Gastrocnemius medialis (tissue), 4 donors: ENCODE measurements around the gene METRNL. TPM values are rescaled to one million over a fixed set of nuclear protein-coding genes. Genes with fewer than 3 reads are reported as not detected.
A peak's percentile ranks its signal among the peaks of the same experiment; 100 is the strongest.
"Not testable (repeated sequence)": the region's sequence is repeated elsewhere in the genome, so short reads cannot be mapped to it uniquely, and the experiment has no call there.

Source experiments
- ATAC-seq, 2 donors: fragments of 150-250 bp; one replicate each; pipeline ENCODE4 v1.9.1; 2016
- DNase-seq, 2 donors: peaks; one replicate each; pipeline ENCODE4 v3.0.0-alpha.2; 2019
- H3K27ac ChIP-seq, 4 donors: fragments of 200-600 bp; sonication (generic); 1 replicate in 1 of 4; 2 replicates in 3 of 4; pipeline ENCODE4 v1.5.1; 2016 to 2018; ENCODE audit warnings: mild to moderate bottlenecking in 2 of 4, moderate library complexity in 1 of 4
- H3K27me3 ChIP-seq, 3 donors: fragments of 200-600 bp; sonication (generic) in 2 of 3; 1 replicate in 1 of 3; 2 replicates in 2 of 3; pipeline versions ENCODE4 v1.5.1 to v1.6.0; 2016 to 2019; ENCODE audit warnings: mild to moderate bottlenecking in 1 of 3, moderate library complexity in 1 of 3
- H3K36me3 ChIP-seq, 2 donors: fragments of 200-600 bp; sonication (generic) in 1 of 2; one replicate each; pipeline ENCODE4 v1.5.1; 2017 to 2018
- H3K4me1 ChIP-seq, 2 donors: fragments of 200-600 bp; sonication (generic) in 1 of 2; one replicate each; pipeline ENCODE4 v1.5.1; 2016 to 2017; ENCODE audit warnings: mild to moderate bottlenecking in 2 of 2
- H3K4me3 ChIP-seq, 4 donors: fragments of 200-600 bp; sonication (generic) in 3 of 4; 1 replicate in 1 of 4; 2 replicates in 3 of 4; pipeline ENCODE4 v1.5.1; 2016 to 2019; ENCODE audit warnings: mild to moderate bottlenecking in 2 of 4
- H3K9me3 ChIP-seq, 3 donors: fragments of 200-600 bp; sonication (generic) in 2 of 3; 1 replicate in 1 of 3; 2 replicates in 2 of 3; pipeline ENCODE4 v1.5.1; 2016 to 2019
- CTCF ChIP-seq, 5 experiments: fragments of 450-650 bp in 3 of 5; fragments of 200-600 bp in 2 of 5; sonication (generic) in 2 of 5; IDR thresholded peaks in 4 of 5; conservative IDR thresholded peaks in 1 of 5; 1 replicate in 4 of 5; 2 replicates in 1 of 5; pipeline ENCODE4 v1.5.1; 2016 to 2019; ENCODE audit warnings: antibody characterized with exemption in 5 of 5, mild to moderate bottlenecking in 3 of 5, moderate library complexity in 3 of 5
- POLR2A ChIP-seq, 2 donors: fragments of 450-650 bp; IDR thresholded peaks; one replicate each; pipeline ENCODE4 v1.6.1; 2017; ENCODE audit warnings: antibody characterized with exemption in 2 of 2, mild to moderate bottlenecking in 2 of 2, moderate library complexity in 2 of 2
- in situ Hi-C, 4 donors: fragments of 200-750 bp; cut with MboI; loops; one replicate each; pipeline versions ENCODE4 v1.15.0 to v1.8.0; 2017; ENCODE audit warnings: low sequenced_read_pairs in 4 of 4
- intact Hi-C: fragments of 100-400 bp; cut with DNase I; formaldehyde crosslinking; loops from one replicate; pipeline ENCODE4 v1.15.1; 2023; ENCODE audit warnings: low total_unique reads
- total RNA-seq, 4 donors: library from RNA; depleted of rRNA; stranded (reverse); fragments of >200 nt; gene quantifications; one replicate each; pipeline versions ENCODE4 v1.1.0 to v1.2.3, GENCODE V29; 2016

The METRNL gene
- total RNA-seq, 4 donors from 2014 or later = 6.6 to 19.7 (median 11.1) TPM

GRCh38 chr17:83065660-83066542 lies 13.5 kb upstream of the METRNL start:
- intact Hi-C loops (no loop called here), in situ Hi-C loops (no loop called here)
- no peaks in the 10 kb centered on the region for H3K27me3 ChIP-seq
- no peak overlapping the region for H3K4me3 ChIP-seq
- DNase-seq (peak in 1 of 2 donors; percentile 2), ATAC-seq (no peak)
- H3K27ac ChIP-seq = no peak overlapping the region
- no peaks in the 10 kb centered on the region for H3K4me1 ChIP-seq
- TF ChIP-seq CTCF (IDR thresholded peaks at IDR 0.05 in 4 of 5, conservative IDR thresholded peaks at IDR 0.05 in 1 of 5) (no peak), POLR2A (IDR thresholded peaks at IDR 0.05) (no peak)
- no peaks in the 10 kb centered on the region for H3K36me3 ChIP-seq
- H3K9me3 ChIP-seq = no peaks in the 10 kb centered on the region

- peak in 1 of 2 donors; percentile 3 for DNase-seq
- H3K4me3 ChIP-seq, H3K27ac ChIP-seq, H3K27me3 ChIP-seq, H3K9me3 ChIP-seq, H3K36me3 ChIP-seq, in situ Hi-C loops, ATAC-seq, H3K4me1 ChIP-seq, intact Hi-C loops: not testable (repeated sequence)
Measured at GRCh38 chr17:83066543-83066890, 12.9 kb upstream of the METRNL start.

- TF ChIP-seq POLR2A (IDR thresholded peaks at IDR 0.05) = no peak
- no peak for TF ChIP-seq CTCF (IDR thresholded peaks at IDR 0.05 in 4 of 5, conservative IDR thresholded peaks at IDR 0.05 in 1 of 5)
- DNase-seq = peak in 1 of 2 donors; percentile 5
- intact Hi-C loops = no loop called here
- in situ Hi-C loops = no loop called here
- Histone ChIP-seq H3K4me3 (no peak overlapping the region), H3K27ac (no peak overlapping the region), H3K36me3 (no peaks in the 10 kb centered on the region), H3K27me3 (no peaks in the 10 kb centered on the region), H3K9me3 (no peaks in the 10 kb centered on the region), H3K4me1 (no peaks in the 10 kb centered on the region)
- no peak for ATAC-seq
Measured at GRCh38 chr17:83067071-83067717, 12.2 kb upstream of the METRNL start.

GRCh38 chr17:83067718-83068261 lies 11.6 kb upstream of the METRNL start:
- intact Hi-C loops = no loop called here
- TF ChIP-seq CTCF (IDR thresholded peaks at IDR 0.05 in 4 of 5, conservative IDR thresholded peaks at IDR 0.05 in 1 of 5) = no peak
- H3K36me3 ChIP-seq = no peaks in the 10 kb centered on the region
- no peak overlapping the region for H3K4me3 ChIP-seq
- ATAC-seq (no peak), DNase-seq (peak in 1 of 2 donors; percentile 6)
- no peaks in the 10 kb centered on the region for H3K9me3 ChIP-seq
- no peak overlapping the region for H3K27ac ChIP-seq
- no peaks in the 10 kb centered on the region for H3K27me3 ChIP-seq
- in situ Hi-C loops = no loop called here
- no peaks in the 10 kb centered on the region for H3K4me1 ChIP-seq
